Ramos (cell line): Measurements from ENCODE around the gene IGFLR1.

Experiments used
- in situ Hi-C: fragments of 300-500 bp; cut with MboI; formaldehyde crosslinking; loops from one replicate; pipeline ENCODE4 v1.14.3; 2022; ENCODE audit warnings: low sequenced_read_pairs; ENCODE audit not compliant: unreplicated experiment

The IGFLR1 gene

DNA sequence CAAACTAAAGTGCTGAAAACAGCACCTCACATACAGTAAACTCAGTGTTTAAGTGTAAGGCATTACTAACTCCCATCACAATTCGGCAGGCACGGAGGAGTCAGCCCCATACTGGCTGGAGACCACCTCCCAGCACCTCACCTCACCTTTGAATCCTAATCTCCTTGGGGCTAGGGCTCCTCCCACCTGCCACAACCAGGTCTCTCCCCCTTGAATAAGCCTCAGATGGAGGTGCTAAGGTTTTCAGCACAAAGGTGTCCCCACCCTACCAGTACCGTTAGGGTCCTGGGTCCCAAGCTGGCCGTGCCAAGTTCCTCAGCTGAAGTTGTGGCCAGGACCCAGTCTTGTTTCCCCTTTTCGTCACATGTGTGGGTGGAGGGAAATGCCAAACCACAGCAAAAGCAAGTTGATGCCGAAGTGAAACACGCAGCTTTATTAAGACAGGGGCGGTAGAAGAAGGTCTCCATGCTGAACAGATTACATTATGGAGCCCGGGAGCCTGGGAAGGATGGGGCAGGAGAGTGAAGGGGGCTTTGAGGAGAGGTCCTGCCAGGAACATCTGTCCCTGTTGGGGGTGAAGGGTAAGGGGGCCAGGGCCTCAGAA, at the start of gene IGFLR1:
IGFLR1 (minus strand) TSS at position 332 of the 604 bp plus-strand sequence. CDS start 1,272 bp downstream, outside the sequence.
- in situ Hi-C loops: no loop called here

DNA sequence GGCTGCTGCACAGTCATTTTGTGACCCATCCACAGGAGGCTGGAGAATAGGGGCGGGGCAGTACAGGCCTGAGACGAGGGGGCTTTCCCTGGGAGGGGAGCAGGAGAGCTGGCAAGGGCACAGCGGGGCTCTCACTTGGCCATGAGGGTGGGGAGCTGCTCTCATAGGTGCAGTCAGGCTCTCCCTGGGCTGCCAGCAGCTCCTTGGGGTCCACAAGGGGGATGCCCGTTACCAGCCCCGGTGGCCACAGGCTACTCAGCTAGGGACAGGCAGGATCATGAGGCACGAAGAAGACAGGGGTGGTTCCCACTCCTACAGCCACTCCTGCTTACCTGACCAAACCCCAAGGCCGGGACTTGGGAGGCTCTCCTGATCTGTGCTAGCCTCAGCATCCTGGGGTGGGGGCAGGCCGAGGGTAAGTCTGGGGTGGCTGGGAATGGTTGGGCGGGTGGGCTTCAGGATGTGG, 49.6 kb upstream of the IGFLR1 start:
- in situ Hi-C loops: no loop called here

DNA sequence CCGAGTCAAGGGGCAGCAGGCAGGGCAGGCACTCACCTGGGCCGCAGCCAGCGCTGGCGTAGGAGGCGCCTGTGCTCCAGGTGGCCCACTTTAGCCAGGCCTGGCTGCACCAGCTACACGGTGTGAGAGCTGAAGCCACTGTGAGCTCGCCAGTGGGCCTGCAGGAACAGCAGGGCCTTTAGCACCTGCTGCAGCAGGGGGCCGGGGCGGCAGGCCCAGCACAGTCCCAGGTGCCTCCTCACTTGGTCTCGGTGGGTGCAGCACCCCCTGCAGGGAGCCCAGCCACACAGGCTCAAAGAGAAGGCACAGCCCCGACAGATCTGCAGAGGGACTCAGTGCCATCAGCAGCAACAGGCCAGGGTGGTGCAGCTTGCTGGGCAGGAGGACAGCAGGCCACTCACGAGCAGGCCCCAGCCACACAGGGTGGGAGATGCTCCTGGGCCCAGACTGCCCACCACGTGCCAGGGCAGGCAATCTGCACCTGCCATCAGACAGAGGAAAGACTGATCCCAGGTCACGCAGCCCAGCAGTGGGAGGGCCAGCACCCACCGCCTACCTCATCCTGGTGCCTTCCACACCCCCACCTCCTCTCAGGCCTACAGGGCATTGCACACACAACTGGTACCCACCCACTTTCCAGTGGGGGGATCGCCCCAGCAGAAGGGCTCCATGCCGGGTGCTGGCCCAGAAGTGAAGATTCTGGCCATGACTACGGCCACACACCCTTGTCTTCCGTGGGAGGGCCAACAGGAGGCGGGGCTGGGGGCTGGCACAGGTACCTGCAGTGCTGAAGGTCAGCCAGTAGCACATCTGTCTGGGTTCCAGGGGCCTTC, 48.9 kb upstream of the IGFLR1 start:
- in situ Hi-C loops: no loop called here

DNA sequence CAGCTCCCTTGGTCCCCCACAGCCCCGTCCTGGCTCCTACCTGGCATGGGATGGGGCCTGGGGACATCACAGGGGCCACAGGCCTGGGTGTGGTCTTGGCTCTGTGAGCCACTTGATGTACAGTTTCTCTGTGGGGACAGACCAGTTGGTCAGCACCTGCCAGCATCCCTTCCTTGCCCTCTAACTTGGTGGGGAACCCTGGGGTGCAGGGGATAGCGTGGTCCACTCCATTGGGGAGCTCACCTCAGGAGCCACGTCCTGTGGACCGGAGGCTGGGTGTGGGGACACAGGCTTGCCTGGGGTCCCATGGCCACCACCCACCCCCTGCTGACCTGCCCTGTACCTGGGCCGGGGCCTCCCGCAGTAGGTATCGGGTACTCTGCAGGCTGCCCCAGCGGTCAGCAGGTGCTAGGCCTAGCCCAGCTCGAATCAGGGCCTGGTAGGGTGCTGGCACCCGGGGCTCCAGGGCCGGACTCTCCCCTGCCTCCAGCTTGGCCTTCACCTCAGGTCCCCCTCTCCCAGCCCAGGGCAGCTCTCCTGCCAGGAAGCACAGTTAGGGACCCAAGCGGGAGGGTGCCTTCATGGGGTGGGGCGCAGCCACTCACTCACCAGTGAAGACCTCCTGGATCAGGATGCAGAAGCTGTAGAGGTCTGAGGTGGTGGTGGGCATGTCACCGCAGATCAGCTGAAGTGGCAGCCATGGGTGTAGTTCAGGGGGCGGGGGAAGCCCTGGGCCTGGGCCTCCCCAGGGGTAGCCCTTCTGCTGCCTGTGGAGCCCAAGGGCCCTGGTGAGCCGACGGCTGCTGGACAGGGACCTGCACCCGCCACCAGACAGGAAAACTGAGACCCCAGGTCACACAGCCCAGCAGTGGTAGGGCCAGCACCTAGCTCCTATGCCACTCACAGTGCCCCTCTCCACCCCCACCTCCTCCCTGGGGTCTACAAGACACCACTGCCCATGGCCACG, 48.0 kb upstream of the IGFLR1 start:
- in situ Hi-C loops: no loop called here

- in situ Hi-C loops: no loop called here
Measured at GRCh38 chr19:35789195-35789977, 47.1 kb upstream of the IGFLR1 start.

DNA sequence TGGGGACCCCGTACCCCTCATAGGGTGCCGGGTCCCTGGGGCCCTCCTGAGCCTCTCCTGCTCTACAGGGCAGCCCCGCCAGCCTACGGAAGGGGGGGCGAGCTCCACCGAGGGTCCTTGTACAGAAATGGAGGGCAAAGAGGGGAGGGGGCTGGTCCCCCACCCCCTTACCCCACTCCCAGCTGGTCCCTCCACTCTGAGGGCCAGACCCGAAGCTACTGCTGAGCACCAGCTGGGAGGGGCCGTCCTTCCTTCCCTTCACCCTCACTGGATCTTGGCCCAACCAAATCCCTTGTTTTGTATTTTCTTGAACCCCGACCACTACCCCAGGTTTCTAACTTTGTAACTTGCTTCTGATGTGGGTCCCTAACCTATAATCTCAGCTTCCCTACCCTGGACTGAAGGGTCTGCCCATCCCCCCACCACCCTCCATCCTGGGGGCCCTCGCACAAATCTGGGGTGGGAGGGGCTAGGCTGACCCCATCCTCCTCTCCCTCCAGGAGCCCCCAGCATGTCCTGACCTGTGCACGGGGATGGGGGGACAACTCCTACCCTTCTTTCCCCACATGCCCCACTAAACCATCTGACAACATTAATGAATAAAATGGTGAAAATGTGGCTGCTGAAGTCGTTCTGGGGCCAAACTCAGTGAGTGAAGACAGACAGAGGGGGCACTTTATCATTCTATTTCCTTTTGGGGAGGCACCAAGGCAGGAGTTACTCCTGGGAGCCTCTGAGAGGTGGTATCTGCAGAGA, 46.1 kb upstream of the IGFLR1 start:
- in situ Hi-C loops: no loop called here

GRCh38 chr19:35787227-35787799, 45.1 kb upstream of the IGFLR1 start:
- in situ Hi-C loops: no loop called here

DNA sequence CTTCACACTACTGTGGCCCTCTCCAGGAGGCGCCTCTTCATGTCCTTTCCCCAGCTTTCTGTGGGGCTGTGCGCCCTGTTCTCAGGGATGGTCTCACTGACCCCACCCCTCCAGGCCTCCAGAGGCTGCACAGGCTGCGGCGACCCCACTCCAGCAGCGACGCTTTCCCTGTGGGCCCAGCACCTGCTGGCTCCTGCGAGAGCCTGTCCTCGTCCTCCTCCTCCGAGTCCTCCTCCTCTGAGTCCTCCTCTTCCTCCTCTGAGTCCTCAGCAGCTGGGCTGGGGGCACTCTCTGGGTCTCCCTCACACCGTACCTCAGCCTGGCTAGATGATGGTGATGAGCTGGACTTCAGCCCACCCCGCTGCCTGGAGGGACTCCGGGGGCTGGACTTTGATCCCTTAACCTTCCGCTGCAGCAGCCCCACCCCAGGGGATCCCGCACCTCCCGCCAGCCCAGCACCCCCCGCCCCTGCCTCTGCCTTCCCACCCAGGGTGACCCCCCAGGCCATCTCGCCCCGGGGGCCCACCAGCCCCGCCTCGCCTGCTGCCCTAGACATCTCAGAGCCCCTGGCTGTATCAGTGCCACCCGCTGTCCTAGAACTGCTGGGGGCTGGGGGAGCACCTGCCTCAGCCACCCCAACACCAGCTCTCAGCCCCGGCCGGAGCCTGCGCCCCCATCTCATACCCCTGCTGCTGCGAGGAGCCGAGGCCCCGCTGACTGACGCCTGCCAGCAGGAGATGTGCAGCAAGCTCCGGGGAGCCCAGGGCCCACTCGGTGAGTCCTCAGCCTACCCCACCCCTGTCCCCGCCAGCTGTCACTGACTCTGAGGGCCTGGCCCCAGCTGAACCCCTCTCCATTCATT, 44.3 kb upstream of the IGFLR1 start:
- in situ Hi-C loops: no loop called here

DNA sequence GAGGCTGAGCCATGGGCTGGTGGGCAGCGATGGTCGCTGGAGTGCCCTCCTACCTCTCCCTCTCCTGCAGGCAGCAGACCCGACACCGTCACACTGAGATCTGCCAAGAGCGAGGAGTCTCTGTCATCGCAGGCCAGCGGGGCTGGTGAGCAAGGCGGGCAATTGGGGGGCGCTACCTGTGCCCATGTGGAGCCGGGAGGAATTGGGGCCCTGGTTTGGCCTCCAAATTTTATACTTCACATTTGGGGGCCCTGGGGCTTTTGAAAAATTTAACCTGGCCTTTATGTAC, 43.0 kb upstream of the IGFLR1 start:
- in situ Hi-C loops: no loop called here

DNA sequence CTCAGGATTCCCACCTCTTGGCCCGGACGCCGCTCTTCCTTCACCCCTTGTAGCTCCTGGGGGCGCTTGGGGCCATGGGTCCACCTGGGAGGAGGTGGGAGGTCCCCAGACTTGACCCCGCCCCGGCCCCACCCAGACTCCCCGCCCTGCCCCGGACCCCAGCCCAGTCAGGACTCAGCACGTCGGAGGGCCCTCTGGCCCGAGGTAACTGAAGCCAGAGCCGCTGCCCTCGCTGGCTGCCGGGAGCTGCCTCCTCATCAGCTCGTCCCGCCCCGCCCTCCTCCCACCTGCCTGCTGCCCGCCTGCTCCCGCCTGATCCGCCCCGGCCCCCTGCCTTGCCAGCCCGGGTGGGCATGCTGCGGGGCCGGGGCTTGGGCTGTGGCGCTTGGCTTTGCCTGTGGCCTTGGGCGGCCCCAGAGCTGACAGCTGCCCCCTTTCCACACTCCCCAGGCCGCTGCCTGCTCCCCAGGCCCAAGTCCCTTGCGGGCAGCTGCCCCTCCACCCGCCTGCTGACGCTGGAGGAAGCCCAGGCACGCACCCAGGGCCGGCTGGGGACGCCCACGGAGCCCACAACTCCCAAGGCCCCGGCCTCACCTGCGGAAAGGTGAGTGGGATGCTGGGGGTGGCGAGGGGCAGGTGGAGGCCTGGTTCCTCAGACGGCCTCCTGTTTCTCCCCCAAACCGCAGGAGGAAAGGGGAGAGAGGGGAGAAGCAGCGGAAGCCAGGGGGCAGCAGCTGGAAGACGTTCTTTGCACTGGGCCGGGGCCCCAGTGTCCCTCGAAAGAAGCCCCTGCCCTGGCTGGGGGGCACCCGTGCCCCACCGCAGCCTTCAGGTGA, 42.5 kb upstream of the IGFLR1 start:
- in situ Hi-C loops: no loop called here

DNA sequence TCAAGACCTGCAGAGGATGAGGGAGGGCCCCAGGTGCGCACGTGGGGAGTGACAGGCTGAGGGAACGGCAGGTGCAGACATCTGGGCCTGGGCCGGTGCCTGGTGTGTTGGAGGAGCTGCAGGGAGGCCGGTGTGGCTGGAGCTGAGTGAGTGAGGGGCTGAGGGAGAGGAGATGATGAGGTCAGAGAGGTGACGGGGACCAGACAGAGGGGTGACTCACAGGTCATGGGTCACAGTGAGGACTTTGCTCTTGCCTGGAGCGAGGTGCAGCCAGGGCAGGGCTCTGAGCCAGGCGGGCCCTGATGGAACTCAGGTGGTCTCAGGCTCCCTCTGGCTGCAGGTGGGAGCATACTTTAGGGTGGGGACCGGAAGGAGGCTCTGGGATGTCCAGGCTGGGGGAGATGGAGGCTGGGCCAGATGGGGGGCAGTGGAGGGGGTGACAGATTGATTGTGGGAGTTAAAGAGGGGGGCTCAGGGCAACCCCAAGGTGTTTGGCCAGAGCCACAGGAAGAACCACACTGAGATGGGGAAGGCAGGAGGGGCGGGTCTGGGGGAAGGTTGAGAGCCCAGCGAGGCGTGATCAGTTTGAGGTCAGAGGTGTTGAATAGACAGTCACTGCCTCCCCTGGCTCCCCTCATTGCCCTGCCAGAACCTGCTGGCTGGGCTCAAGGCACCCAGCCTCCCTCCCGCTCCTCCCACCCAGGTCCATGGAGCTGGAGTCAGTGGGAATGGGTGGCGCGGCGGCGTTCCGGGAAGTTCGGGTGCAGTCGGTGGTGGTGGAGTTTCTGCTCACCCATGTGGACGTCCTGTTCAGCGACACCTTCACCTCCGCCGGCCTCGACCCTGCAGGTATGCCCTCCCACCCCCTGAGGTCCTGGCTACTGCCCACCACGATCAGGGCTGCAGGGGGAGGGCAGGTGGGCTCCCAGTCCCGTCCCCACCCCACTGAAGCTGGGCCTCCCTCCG, 41.5 kb upstream of the IGFLR1 start:
- in situ Hi-C loops: no loop called here

- in situ Hi-C loops: no loop called here
Measured at GRCh38 chr19:35782589-35782988, 40.3 kb upstream of the IGFLR1 start.

DNA sequence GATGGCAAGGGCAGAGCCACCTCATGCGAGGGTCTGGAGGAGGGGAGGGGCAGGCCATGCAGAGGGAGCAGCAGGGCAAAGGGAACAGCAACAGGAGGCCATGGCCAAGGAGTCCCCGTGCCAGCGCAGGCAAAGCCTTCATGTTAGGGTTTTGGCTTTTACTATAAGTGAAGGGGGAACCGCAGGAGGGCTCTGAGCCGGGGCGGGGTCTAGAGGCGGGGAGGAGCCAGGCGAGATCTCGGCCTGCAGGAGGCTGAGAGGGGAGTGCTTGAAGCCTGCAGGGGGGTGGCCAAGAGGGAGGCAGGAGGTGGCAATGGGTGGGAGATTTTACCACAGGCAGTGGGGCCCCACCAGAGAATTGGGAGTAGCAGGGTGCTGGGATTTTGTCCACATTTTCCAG, 39.4 kb upstream of the IGFLR1 start:
- in situ Hi-C loops: no loop called here

DNA sequence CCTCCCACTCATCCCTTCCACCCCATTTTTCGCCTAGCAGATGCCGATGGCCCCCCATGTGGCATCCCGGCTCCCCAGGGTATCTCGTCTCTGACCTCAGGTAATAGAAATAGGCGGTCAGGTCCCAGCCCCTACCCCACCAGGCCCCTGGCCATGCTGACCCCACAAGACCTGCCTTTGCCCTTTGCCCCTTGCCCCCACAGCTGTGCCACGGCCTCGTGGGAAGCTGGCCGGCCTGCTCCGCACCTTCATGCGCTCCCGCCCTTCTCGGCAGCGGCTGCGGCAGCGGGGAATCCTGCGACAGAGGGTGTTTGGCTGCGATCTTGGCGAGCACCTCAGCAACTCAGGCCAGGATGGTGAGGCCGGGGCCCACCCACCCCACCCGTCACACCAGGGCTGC, 38.5 kb upstream of the IGFLR1 start:
- in situ Hi-C loops: no loop called here

DNA sequence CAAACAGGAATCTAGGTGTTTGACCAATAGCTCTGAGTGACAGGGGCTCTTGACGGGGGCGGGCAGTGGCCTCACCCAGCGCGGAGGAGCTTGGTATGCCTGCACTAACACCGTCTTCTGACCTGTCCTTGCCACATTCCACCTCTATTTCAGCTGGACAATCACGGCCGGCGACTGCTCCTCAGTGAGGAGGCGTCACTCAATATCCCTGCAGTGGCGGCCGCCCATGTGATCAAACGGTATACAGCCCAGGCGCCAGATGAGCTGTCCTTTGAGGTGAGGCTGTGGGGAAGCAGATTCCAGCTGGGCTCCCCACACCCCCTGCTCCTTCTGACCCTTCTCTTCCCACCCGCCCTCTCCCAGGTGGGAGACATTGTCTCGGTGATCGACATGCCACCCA, 37.8 kb upstream of the IGFLR1 start:
- in situ Hi-C loops: no loop called here

DNA sequence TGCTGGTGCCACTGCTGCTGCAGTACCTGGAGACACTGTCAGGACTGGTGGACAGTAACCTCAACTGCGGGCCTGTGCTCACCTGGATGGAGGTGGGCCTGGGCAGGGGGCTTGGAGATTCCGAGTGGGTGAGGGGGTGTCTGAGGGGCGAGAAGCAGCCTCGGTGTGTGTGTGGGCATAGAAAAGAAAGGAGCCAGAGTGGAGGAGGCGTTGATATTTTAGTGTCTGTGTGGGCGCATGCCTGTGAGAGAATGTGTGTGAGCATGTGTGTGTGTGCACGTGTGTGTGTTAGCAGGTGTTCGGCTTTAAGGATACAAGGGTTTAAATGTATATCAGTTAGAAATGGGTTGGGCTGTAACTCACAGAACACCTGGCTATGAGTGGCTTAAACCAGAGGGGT, 36.8 kb upstream of the IGFLR1 start:
- in situ Hi-C loops: no loop called here
